Suprapubic skin (tissue), 4 donors: ENCODE data around the gene PGC.

Experiments used
- CTCF ChIP-seq, 2 donors: fragments of 200-600 bp in 1 of 2; fragments of 450-650 bp in 1 of 2; sonication (generic) in 1 of 2; IDR thresholded peaks; one replicate each; pipeline ENCODE4 v1.5.1; 2016 to 2019; ENCODE audit warnings: antibody characterized with exemption in 2 of 2, mild to moderate bottlenecking in 1 of 2, moderate library complexity in 1 of 2
- EP300 ChIP-seq: sonication (generic); formaldehyde crosslinking; IDR thresholded peaks from one replicate; pipeline ENCODE4 v1.6.1; 2017; ENCODE audit warnings: antibody characterized with exemption
- POLR2A ChIP-seq, 2 donors: fragments of 450-650 bp; IDR thresholded peaks; one replicate each; pipeline ENCODE4 v1.6.1; 2017; ENCODE audit warnings: antibody characterized with exemption in 2 of 2, mild to moderate bottlenecking in 2 of 2, moderate library complexity in 2 of 2
- POLR2AphosphoS5 ChIP-seq, 3 donors: sonication (generic); formaldehyde crosslinking; IDR thresholded peaks; one replicate each; pipeline ENCODE4 v1.6.1; 2017; ENCODE audit warnings: antibody characterized with exemption in 3 of 3

GRCh38 chr6:41777551-41778285, 30.5 kb upstream of the PGC start:
- TF ChIP-seq POLR2AphosphoS5 (IDR thresholded peaks at IDR 0.05) (no peak), CTCF (IDR thresholded peaks at IDR 0.05) (no peak), POLR2A (IDR thresholded peaks at IDR 0.05) (no peak), EP300 (no peak)
